Cardiac muscle cell (in vitro differentiated cells and primary cell): ENCODE data around the gene PPIP5K2. TPM values are rescaled to one million over a fixed set of nuclear protein-coding genes. Genes with fewer than 3 reads are reported as not detected.

Source experiments
- DNase-seq, 2 donors: peaks; one replicate each; pipeline versions ENCODE4 v3.0.0 to v3.0.0-alpha.2; 2010 to 2017; ENCODE audit warnings: low read depth in 1 of 2, low spot score in 1 of 2
- H3K27ac ChIP-seq: fragments of 200-600 bp; sonication (generic); 2 replicates; pipeline ENCODE4 v1.5.1; 2016
- H3K27me3 ChIP-seq: fragments of 200-600 bp; sonication (generic); 2 replicates; pipeline ENCODE4 v1.6.0; 2016; ENCODE audit warnings: control low read depth
- H3K36me3 ChIP-seq: fragments of 200-600 bp; sonication (generic); 2 replicates; pipeline ENCODE4 v1.5.1; 2016; ENCODE audit warnings: control low read depth
- H3K4me1 ChIP-seq: fragments of 200-600 bp; sonication (generic); 2 replicates; pipeline ENCODE4 v1.8.1; 2017; ENCODE audit warnings: low read depth, mild to moderate bottlenecking, mixed run types
- H3K4me3 ChIP-seq: fragments of 200-600 bp; sonication (generic); 2 replicates; pipeline ENCODE4 v1.5.1; 2016; ENCODE audit warnings: mild to moderate bottlenecking
- H3K9me3 ChIP-seq: fragments of 200-600 bp; sonication (generic); 2 replicates; pipeline ENCODE4 v1.5.1; 2017; ENCODE audit warnings: low read depth, mild to moderate bottlenecking, control low read depth
- CTCF ChIP-seq: IDR thresholded peaks from 2 replicates; pipeline ENCODE4 v1.5.1; 2012; ENCODE audit warnings: low read depth, mild to moderate bottlenecking, low read length
- polyA plus RNA-seq: library from polyadenylated mRNA; unstranded; fragments of >200 nt; fragmentation: Nextera tagmentation; extraction: Ambion mirVana; gene quantifications from 2 replicates; pipeline ENCODE4 v1.2.1, GENCODE V29; 2016
- total RNA-seq: library from RNA; depleted of rRNA; stranded (reverse); fragments of >200 nt; gene quantifications from 2 replicates; pipeline ENCODE4 v1.2.3, GENCODE V29; 2016

Gene PPIP5K2
- total and polyA plus RNA-seq, 2 experiments from 2014 or later, result 27.6 to 28.2 TPM

GRCh38 chr5:103207011-103207410 lies 86.9 kb downstream of the PPIP5K2 start:
- TF ChIP-seq CTCF, result no peak
- Histone ChIP-seq H3K4me3 (no peak overlapping the region), H3K4me1 (no peaks in the 10 kb centered on the region), H3K27ac (no peak overlapping the region), H3K36me3 (no peaks in the 10 kb centered on the region), H3K27me3 (no peaks in the 10 kb centered on the region), H3K9me3 (no peaks in the 10 kb centered on the region)
- no peak for DNase-seq

DNA sequence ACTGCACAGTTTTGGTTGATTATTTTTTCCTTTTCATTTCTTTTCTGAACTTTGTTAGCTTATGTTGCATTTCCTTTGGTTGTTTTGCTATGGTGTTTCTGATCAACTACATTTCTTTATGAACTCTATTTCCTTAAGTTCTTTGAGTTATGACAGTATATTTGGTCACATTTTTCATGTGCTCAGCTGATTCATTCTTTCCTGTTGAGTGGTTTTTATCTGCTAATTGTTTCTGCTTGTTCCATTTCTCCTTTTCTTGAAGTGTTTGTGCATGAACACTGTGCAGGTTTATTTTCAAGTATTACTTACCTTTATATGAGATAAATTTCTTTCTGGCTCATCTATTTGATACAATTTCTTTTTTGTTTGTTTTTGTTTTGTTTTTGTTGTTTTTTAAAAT lies 87.6 kb downstream of the PPIP5K2 start:
- no peaks in the 10 kb centered on the region for H3K9me3 ChIP-seq
- no peak overlapping the region for H3K27ac ChIP-seq
- DNase-seq, result peak in 1 of 2 donors; percentile 52
- no peaks in the 10 kb centered on the region for H3K27me3 ChIP-seq
- no peaks in the 10 kb centered on the region for H3K36me3 ChIP-seq
- no peak overlapping the region for H3K4me3 ChIP-seq
- TF ChIP-seq CTCF, result no peak
- no peaks in the 10 kb centered on the region for H3K4me1 ChIP-seq

DNA sequence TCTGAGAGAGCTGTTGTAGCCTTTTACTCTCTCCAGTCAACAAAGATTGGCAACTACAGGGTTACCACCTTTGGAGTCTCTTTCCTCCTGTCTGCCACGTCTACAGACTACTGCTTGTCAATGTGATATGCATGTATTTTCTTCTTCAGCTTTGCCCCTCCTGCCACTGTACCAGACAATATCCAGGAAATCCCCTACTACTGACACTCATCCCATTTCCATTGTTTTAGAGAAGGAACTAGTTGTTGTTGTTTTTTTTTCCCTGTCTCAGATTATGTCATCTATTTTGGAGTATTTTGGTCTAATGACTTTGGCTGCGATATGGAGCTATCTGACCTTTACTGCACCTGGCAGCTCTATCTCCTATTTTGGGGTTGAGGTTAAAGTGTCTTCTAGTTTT lies 88.4 kb downstream of the PPIP5K2 start:
- H3K4me1 ChIP-seq, result no peaks in the 10 kb centered on the region
- H3K36me3 ChIP-seq, result no peaks in the 10 kb centered on the region
- no peak for TF ChIP-seq CTCF
- H3K9me3 ChIP-seq, result no peaks in the 10 kb centered on the region
- H3K27me3 ChIP-seq, result no peaks in the 10 kb centered on the region
- no peak overlapping the region for H3K27ac ChIP-seq
- DNase-seq, result no peak
- H3K4me3 ChIP-seq, result no peak overlapping the region

DNA sequence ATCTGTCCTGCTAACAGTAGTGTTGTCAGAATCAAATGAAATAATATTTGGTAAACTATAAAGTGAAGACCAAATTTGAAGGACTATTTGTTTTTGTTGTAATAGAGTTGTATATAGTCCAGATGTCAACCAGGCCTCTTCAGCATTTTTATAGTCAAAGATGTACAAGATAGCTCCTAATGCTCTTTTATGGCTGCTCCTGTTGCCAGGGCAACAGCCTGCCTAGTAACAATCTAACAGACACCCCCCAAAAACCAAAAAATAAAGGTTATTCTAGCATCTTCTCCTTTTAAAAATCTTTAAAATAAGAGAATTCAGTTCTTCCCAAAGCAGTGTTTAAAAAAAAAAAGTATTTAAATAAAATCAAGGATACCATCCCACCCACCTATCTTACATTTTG lies 89.0 kb downstream of the PPIP5K2 start:
- Histone ChIP-seq H3K4me3 (no peak overlapping the region), H3K36me3 (no peaks in the 10 kb centered on the region), H3K27me3 (no peaks in the 10 kb centered on the region), H3K27ac (no peak overlapping the region), H3K9me3 (no peaks in the 10 kb centered on the region), H3K4me1 (no peaks in the 10 kb centered on the region)
- DNase-seq, result no peak
- TF ChIP-seq CTCF, result no peak

DNA sequence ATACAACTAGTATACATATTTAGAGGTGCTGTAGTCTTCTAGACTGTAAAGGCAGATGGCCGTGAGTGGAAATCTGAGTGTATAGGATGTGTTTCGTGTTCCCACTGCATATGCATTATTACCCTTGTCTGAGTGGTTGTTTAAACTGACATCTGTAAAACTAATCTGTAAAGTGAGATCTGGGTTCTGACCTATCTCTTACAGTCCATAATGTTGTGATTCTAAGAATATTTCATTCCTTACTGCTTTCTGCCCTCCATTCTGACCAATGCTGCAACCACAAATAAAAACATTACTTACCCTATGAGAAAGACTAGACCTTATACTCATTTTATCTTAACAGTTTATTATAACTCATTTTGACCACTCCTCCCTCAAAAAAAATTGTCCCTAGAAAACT lies 90.9 kb downstream of the PPIP5K2 start:
- H3K27me3 ChIP-seq, result no peaks in the 10 kb centered on the region
- H3K9me3 ChIP-seq, result no peaks in the 10 kb centered on the region
- no peak for DNase-seq
- no peaks in the 10 kb centered on the region for H3K36me3 ChIP-seq
- H3K4me1 ChIP-seq, result no peaks in the 10 kb centered on the region
- no peak overlapping the region for H3K27ac ChIP-seq
- no peak for TF ChIP-seq CTCF
- no peak overlapping the region for H3K4me3 ChIP-seq
